K562 (cell line): ENCODE results near the gene CLEC19A. TPM values are rescaled to one million over a fixed set of nuclear protein-coding genes. Genes with fewer than 3 reads are reported as not detected.

Source experiments
- CBFA2T2 ChIP-seq: fragments of 450-650 bp; conservative IDR thresholded peaks from 2 replicates; pipeline ENCODE4 v1.6.1; 2017; ENCODE audit warnings: mild to moderate bottlenecking
- ESRRB ChIP-seq: fragments of 250-450 bp; sonication (Bioruptor Pico); IDR thresholded peaks from 2 replicates; pipeline ENCODE4 v1.5.0; 2020; ENCODE audit warnings: mild to moderate bottlenecking, moderate library complexity, borderline replicate concordance
- FOXM1 ChIP-seq, 2 experiments: fragments of 450-650 bp in 1 of 2; sonication (generic) in 1 of 2; formaldehyde crosslinking in 1 of 2; IDR thresholded peaks; 2 replicates each; pipeline versions ENCODE4 v1.6.1 to v1.9.0; 2017 to 2022; ENCODE audit warnings: low read depth in 2 of 2, mild to moderate bottlenecking in 2 of 2, missing genetic modification reagents in 1 of 2, moderate library complexity in 1 of 2
- MED1 ChIP-seq: sonication (generic); formaldehyde crosslinking; IDR thresholded peaks from 2 replicates; pipeline ENCODE4 v1.8.1; 2023; ENCODE audit warnings: missing genetic modification reagents, borderline replicate concordance
- RBM15 ChIP-seq: fragments of 200-400 bp; formaldehyde crosslinking; IDR thresholded peaks from 2 replicates; pipeline ENCODE4 v1.6.1; 2018; ENCODE audit warnings: mild to moderate bottlenecking, low read length, moderate library complexity; ENCODE audit not compliant: insufficient read depth
- ZNF584 ChIP-seq: fragments of 200-800 bp; sonication (Bioruptor generic); IDR thresholded peaks from 2 replicates; pipeline ENCODE4 v1.6.1; 2016; ENCODE audit warnings: low read depth, mild to moderate bottlenecking, missing genetic modification characterization, missing compliant biosample characterization
- ZNF592 ChIP-seq: fragments of 450-650 bp; IDR thresholded peaks from 2 replicates; pipeline ENCODE4 v1.6.1; 2017; ENCODE audit warnings: antibody characterized with exemption, mild to moderate bottlenecking
- polyA plus RNA-seq, 8 experiments: library from polyadenylated mRNA; depleted of rRNA in 4 of 8; stranded (reverse) in 5 of 8; unstranded in 3 of 8; fragments of >200 nt; fragmentation: Nextera tagmentation in 2 of 8; fragmentation: Illumina TruSeq in 1 of 8; extraction: Ambion mirVana in 2 of 8; extraction: Trizol in 1 of 8; gene quantifications; 2 replicates each; pipeline versions ENCODE4 v1.2.1 to v1.2.3, GENCODE V29; 2011 to 2014; ENCODE audit warnings: inconsistent platforms in 1 of 8, missing spikeins in 1 of 8
- total RNA-seq, 7 experiments: library from RNA; depleted of rRNA in 6 of 7; stranded (reverse); fragments of >200 nt in 6 of 7; fragmentation: Illumina TruSeq in 2 of 7; extraction: Trizol in 2 of 7; gene quantifications; 2 replicates each; pipeline versions ENCODE4 v1.2.1 to v1.2.3, GENCODE V29; 2011 to 2021; ENCODE audit warnings: low replicate concordance in 1 of 7

CLEC19A gene
- total and polyA plus RNA-seq, 9 of the 15 experiments (the other 6 are each of a cell fraction or from before 2014, with no cell fraction given), result not detected

GRCh38 chr16:19239511-19240155 is 45.9 kb upstream of the CLEC19A start (continued):
- TF ChIP-seq ZNF592 (no peak), ESRRB (CRISPR knock-in tag) (no peak), MED1 (CRISPR knock-in tag) (no peak), FOXM1 (IDR thresholded peaks at IDR 0.05; ENCODE audit: low read depth) (no peak), FOXM1 (CRISPR knock-in tag; IDR thresholded peaks at IDR 0.05; ENCODE audit: low read depth) (no peak), RBM15 (no peak), ZNF584 (CRISPR knock-in tag) (no peak), CBFA2T2 (no peak)
